ENCODE measurements around the gene FILIP1. TPM values are rescaled to one million over a fixed set of nuclear protein-coding genes. Genes with fewer than 3 reads are reported as not detected.

The FILIP1 gene
- total RNA-seq, 4 donors from 2014 or later = 0.08 to 2.3 (median 0.25) TPM

GRCh38 chr6:75261299-75261698, 232.3 kb downstream of the FILIP1 start:
- H3K4me1 ChIP-seq = peaks cover 5% of the 10 kb centered on the region
- no peak overlapping the region for H3K4me3 ChIP-seq
- no peak for DNase-seq (ENCODE audit: low spot score in 2 of 2)
- peaks cover 44% of the 10 kb centered on the region for H3K36me3 ChIP-seq
- no peaks in the 10 kb centered on the region for H3K9me3 ChIP-seq
- 96% methylated on average over 1 of the region's 1 CpG for whole genome bisulfite sequencing
- no peak for TF ChIP-seq CTCF (IDR thresholded peaks at IDR 0.05)
- no peak for TF ChIP-seq EP300 (IDR thresholded peaks at IDR 0.05)
- no peak for TF ChIP-seq POLR2AphosphoS5 (IDR thresholded peaks at IDR 0.05)
- no peak for TF ChIP-seq POLR2A (IDR thresholded peaks at IDR 0.05)
- H3K27ac ChIP-seq = no peak overlapping the region
- no peaks in the 10 kb centered on the region for H3K27me3 ChIP-seq

GRCh38 chr6:75257343-75258087, 236.1 kb downstream of the FILIP1 start:
- Histone ChIP-seq H3K27ac (no peak overlapping the region), H3K4me3 (no peak overlapping the region), H3K4me1 (no peaks in the 10 kb centered on the region), H3K9me3 (no peaks in the 10 kb centered on the region), H3K27me3 (no peaks in the 10 kb centered on the region), H3K36me3 (peaks cover 50% of the 10 kb centered on the region)
- TF ChIP-seq EP300 (IDR thresholded peaks at IDR 0.05) (no peak), POLR2A (IDR thresholded peaks at IDR 0.05) (no peak), POLR2AphosphoS5 (IDR thresholded peaks at IDR 0.05) (no peak), CTCF (IDR thresholded peaks at IDR 0.05) (no peak)
- WGBS = 100% methylated on average over 1 of the region's 1 CpG
- no peak for DNase-seq (ENCODE audit: low spot score in 2 of 2)

GRCh38 chr6:75250552-75250951, 243.0 kb downstream of the FILIP1 start:
- Histone ChIP-seq H3K9me3 (no peaks in the 10 kb centered on the region), H3K4me1 (no peaks in the 10 kb centered on the region), H3K36me3 (peaks cover 16% of the 10 kb centered on the region), H3K27ac (no peak overlapping the region), H3K4me3 (no peak overlapping the region), H3K27me3 (no peaks in the 10 kb centered on the region)
- no peak for DNase-seq (ENCODE audit: low spot score in 2 of 2)
- WGBS = 78% methylated on average over 2 of the region's 2 CpGs
- TF ChIP-seq POLR2A (IDR thresholded peaks at IDR 0.05) (no peak), EP300 (IDR thresholded peaks at IDR 0.05) (no peak), CTCF (IDR thresholded peaks at IDR 0.05) (no peak), POLR2AphosphoS5 (IDR thresholded peaks at IDR 0.05) (no peak)

- Histone ChIP-seq H3K27ac (no peak overlapping the region), H3K4me3 (no peak overlapping the region), H3K27me3 (no peaks in the 10 kb centered on the region), H3K9me3 (no peaks in the 10 kb centered on the region), H3K4me1 (peaks cover under 1% of the 10 kb centered on the region), H3K36me3 (peaks cover 16% of the 10 kb centered on the region)
- TF ChIP-seq EP300 (IDR thresholded peaks at IDR 0.05) (no peak), POLR2A (IDR thresholded peaks at IDR 0.05) (no peak), CTCF (IDR thresholded peaks at IDR 0.05) (no peak), POLR2AphosphoS5 (IDR thresholded peaks at IDR 0.05) (no peak)
- no peak for DNase-seq (ENCODE audit: low spot score in 2 of 2)
Observed at GRCh38 chr6:75249837-75250236, 243.8 kb downstream of the FILIP1 start.

GRCh38 chr6:75246386-75246785, 247.2 kb downstream of the FILIP1 start:
- DNase-seq (ENCODE audit: low spot score in 2 of 2) = no peak
- Histone ChIP-seq H3K4me3 (no peak overlapping the region), H3K9me3 (no peaks in the 10 kb centered on the region), H3K4me1 (peaks cover 23% of the 10 kb centered on the region), H3K27me3 (no peaks in the 10 kb centered on the region), H3K27ac (no peak overlapping the region), H3K36me3 (no peaks in the 10 kb centered on the region)
- no peak for TF ChIP-seq CTCF (IDR thresholded peaks at IDR 0.05)
- no peak for TF ChIP-seq POLR2AphosphoS5 (IDR thresholded peaks at IDR 0.05)
- no peak for TF ChIP-seq POLR2A (IDR thresholded peaks at IDR 0.05)
- no peak for TF ChIP-seq EP300 (IDR thresholded peaks at IDR 0.05)
- WGBS = 47% methylated on average over 2 of the region's 2 CpGs

Data from suprapubic skin (tissue), 4 donors.